ENCODE results near the gene KRTAP10-7. TPM values are rescaled to one million over a fixed set of nuclear protein-coding genes. Genes with fewer than 3 reads are reported as not detected.

The KRTAP10-7 gene
- total and polyA plus RNA-seq, 8 donors: not detected

DNA sequence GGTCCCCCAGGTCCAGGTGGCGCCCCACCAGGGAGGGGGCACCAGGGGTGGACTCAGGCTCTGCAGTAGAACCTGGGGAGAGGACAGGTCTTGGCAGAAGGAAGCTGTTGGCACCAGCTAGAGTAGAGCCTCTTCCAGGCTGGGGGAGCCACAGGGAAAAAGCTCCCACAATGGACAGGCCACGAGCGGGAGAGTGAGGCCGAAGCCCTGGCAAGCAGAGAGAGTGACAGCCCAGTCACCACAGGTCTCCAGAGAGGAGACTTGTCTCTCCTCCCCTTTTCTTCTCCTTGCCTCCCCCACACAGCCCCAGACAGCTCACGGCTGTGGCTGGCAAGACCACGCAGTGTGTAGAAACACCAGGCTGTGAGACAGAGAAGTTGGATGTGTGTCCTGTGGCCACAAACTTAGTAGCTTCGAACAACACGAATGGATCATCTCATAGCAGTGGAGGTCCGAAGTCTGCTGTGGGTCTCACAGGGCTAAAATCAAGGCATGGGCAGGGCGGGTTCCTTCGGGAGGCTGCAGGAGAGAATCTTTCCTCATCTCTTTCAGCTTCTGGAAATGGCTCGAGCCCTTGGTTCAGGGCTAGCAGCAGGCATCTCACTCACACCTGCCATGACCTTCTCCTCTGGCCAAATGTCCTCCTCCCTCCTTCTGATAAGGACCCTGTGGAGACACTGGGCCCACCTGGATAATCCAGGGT, 50.7 kb downstream of the KRTAP10-7 start:
- intact Hi-C loops (cut with DNase I; ENCODE audit: low total_unique reads): no loop called here
- Histone ChIP-seq H3K27ac (no peak overlapping the region), H3K4me3 (no peak overlapping the region), H3K9me3 (peaks cover 0 to 8% (median 3%) of the 10 kb centered on the region in 4 donors), H3K27me3 (peaks cover 0 to 43% (median 24%) of the 10 kb centered on the region in 3 donors), H3K4me1 (no peaks in the 10 kb centered on the region), H3K36me3 (no peaks in the 10 kb centered on the region)
- no peak for TF ChIP-seq POLR2A (IDR thresholded peaks at IDR 0.05)
- TF ChIP-seq, protein P1, sequence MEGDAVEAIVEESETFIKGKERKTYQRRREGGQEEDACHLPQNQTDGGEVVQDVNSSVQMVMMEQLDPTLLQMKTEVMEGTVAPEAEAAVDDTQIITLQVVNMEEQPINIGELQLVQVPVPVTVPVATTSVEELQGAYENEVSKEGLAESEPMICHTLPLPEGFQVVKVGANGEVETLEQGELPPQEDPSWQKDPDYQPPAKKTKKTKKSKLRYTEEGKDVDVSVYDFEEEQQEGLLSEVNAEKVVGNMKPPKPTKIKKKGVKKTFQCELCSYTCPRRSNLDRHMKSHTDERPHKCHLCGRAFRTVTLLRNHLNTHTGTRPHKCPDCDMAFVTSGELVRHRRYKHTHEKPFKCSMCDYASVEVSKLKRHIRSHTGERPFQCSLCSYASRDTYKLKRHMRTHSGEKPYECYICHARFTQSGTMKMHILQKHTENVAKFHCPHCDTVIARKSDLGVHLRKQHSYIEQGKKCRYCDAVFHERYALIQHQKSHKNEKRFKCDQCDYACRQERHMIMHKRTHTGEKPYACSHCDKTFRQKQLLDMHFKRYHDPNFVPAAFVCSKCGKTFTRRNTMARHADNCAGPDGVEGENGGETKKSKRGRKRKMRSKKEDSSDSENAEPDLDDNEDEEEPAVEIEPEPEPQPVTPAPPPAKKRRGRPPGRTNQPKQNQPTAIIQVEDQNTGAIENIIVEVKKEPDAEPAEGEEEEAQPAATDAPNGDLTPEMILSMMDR (IDR thresholded peaks at IDR 0.05): no peak
- no peak for TF ChIP-seq POLR2AphosphoS5 (IDR thresholded peaks at IDR 0.05)
- no peak for TF ChIP-seq EP300 (IDR thresholded peaks at IDR 0.05)
- 82 to 90% (median 89%) methylated on average over 12 of the region's 12 CpGs for WGBS, 5 donors
- no peak for DNase-seq

Other genes with a start within 250 kb of the KRTAP10-7 start
- gene TRPM2, start 247.0 kb upstream of the KRTAP10-7 start, total RNA-seq: 10 to 100 TPM in 1 of 5 donors, 1 to 10 TPM in 4; 1.3 to 10.3 (median 3.5) TPM
- gene TRPM2, start 247.0 kb upstream of the KRTAP10-7 start, polyA plus RNA-seq: 1 to 10 TPM; 1.9 to 2.7 (median 1.9) TPM
- gene LRRC3, start 145.1 kb upstream of the KRTAP10-7 start, total RNA-seq: 1 to 10 TPM; 1.2 to 8.0 (median 5.5) TPM
- gene LRRC3, start 145.1 kb upstream of the KRTAP10-7 start, polyA plus RNA-seq: 1 to 10 TPM in 2 of 3 donors, under 1 TPM in 1; 0.76 to 1.3 (median 1.3) TPM
- not detected for gene KRTAP10-1, start 60.4 kb upstream of the KRTAP10-7 start, total RNA-seq
- gene KRTAP10-1, start 60.4 kb upstream of the KRTAP10-7 start, polyA plus RNA-seq: not detected
- not detected for gene KRTAP10-2, start 49.1 kb upstream of the KRTAP10-7 start, total RNA-seq
- not detected for gene KRTAP10-2, start 49.1 kb upstream of the KRTAP10-7 start, polyA plus RNA-seq
- not detected for gene KRTAP10-3, start 41.8 kb upstream of the KRTAP10-7 start, total RNA-seq
- gene KRTAP10-3, start 41.8 kb upstream of the KRTAP10-7 start, polyA plus RNA-seq: not detected
- not detected for gene KRTAP10-4, start 26.9 kb upstream of the KRTAP10-7 start, total RNA-seq
- gene KRTAP10-4, start 26.9 kb upstream of the KRTAP10-7 start, polyA plus RNA-seq: not detected
- gene KRTAP10-5, start 20.0 kb upstream of the KRTAP10-7 start, total RNA-seq: not detected
- gene KRTAP10-5, start 20.0 kb upstream of the KRTAP10-7 start, polyA plus RNA-seq: under 1 TPM in 1 of 3 donors, not detected in 2; 0.10 TPM
- gene KRTAP10-6, start 8.1 kb upstream of the KRTAP10-7 start, total RNA-seq: not detected
- not detected for gene KRTAP10-6, start 8.1 kb upstream of the KRTAP10-7 start, polyA plus RNA-seq
- not detected for gene KRTAP10-8, start 11.5 kb downstream of the KRTAP10-7 start, total RNA-seq
- not detected for gene KRTAP10-8, start 11.5 kb downstream of the KRTAP10-7 start, polyA plus RNA-seq
- gene KRTAP10-9, start 26.5 kb downstream of the KRTAP10-7 start, total RNA-seq: not detected
- not detected for gene KRTAP10-9, start 26.5 kb downstream of the KRTAP10-7 start, polyA plus RNA-seq
- not detected for gene KRTAP10-10, start 36.8 kb downstream of the KRTAP10-7 start, total RNA-seq
- not detected for gene KRTAP10-10, start 36.8 kb downstream of the KRTAP10-7 start, polyA plus RNA-seq
- not detected for gene KRTAP10-11, start 45.8 kb downstream of the KRTAP10-7 start, total RNA-seq
- gene KRTAP10-11, start 45.8 kb downstream of the KRTAP10-7 start, polyA plus RNA-seq: not detected
- not detected for gene KRTAP12-4, start 54.1 kb downstream of the KRTAP10-7 start, total RNA-seq
- gene KRTAP12-4, start 54.1 kb downstream of the KRTAP10-7 start, polyA plus RNA-seq: not detected
- not detected for gene KRTAP12-3, start 57.3 kb downstream of the KRTAP10-7 start, total RNA-seq
- gene KRTAP12-3, start 57.3 kb downstream of the KRTAP10-7 start, polyA plus RNA-seq: not detected
- gene KRTAP12-2, start 66.3 kb downstream of the KRTAP10-7 start, total RNA-seq: not detected
- not detected for gene KRTAP12-2, start 66.3 kb downstream of the KRTAP10-7 start, polyA plus RNA-seq
- gene KRTAP12-1, start 81.6 kb downstream of the KRTAP10-7 start, total RNA-seq: 1 to 10 TPM in 1 of 5 donors, not detected in 4; 2.0 TPM
- gene KRTAP12-1, start 81.6 kb downstream of the KRTAP10-7 start, polyA plus RNA-seq: not detected
- not detected for gene KRTAP10-12, start 96.6 kb downstream of the KRTAP10-7 start, total RNA-seq
- gene KRTAP10-12, start 96.6 kb downstream of the KRTAP10-7 start, polyA plus RNA-seq: not detected
- gene TSPEAR, start 111.0 kb downstream of the KRTAP10-7 start, total RNA-seq: under 1 TPM in 2 of 5 donors, not detected in 3; 0.18 to 0.29 TPM
- gene TSPEAR, start 111.0 kb downstream of the KRTAP10-7 start, polyA plus RNA-seq: under 1 TPM in 2 of 3 donors, not detected in 1; 0.05 to 0.06 TPM
- 100 to 1,000 TPM in 1 of 5 donors, 10 to 100 TPM in 4; 56.5 to 116 (median 78.2) TPM for gene UBE2G2, start 201.2 kb downstream of the KRTAP10-7 start, total RNA-seq
- gene UBE2G2, start 201.2 kb downstream of the KRTAP10-7 start, polyA plus RNA-seq: 10 to 100 TPM; 30.6 to 33.7 (median 32.7) TPM
- 10 to 100 TPM; 29.5 to 80.1 (median 42.0) TPM for gene SUMO3, start 217.5 kb downstream of the KRTAP10-7 start, total RNA-seq
- 10 to 100 TPM; 36.4 to 95.9 (median 78.1) TPM for gene SUMO3, start 217.5 kb downstream of the KRTAP10-7 start, polyA plus RNA-seq